Neural progenitor cell (in vitro differentiated cells): Measurements from ENCODE around the gene FAM193A. TPM values are rescaled to one million over a fixed set of nuclear protein-coding genes. Genes with fewer than 3 reads are reported as not detected.
"Not testable (repeated sequence)": the region's sequence is repeated elsewhere in the genome, so short reads cannot be mapped to it uniquely, and the experiment has no call there.

ENCODE experiments used
- DNase-seq: peaks from one replicate; pipeline ENCODE4 v3.0.0-alpha.2; 2016; ENCODE audit warnings: low spot score
- H2AFZ ChIP-seq: fragments of 200-600 bp; sonication (generic); replicated peaks from 2 replicates; pipeline ENCODE4 v1.6.1; 2016; ENCODE audit warnings: antibody characterized with exemption
- H3F3A ChIP-seq: fragments of 200-600 bp; sonication (generic); 2 replicates; pipeline ENCODE4 v1.6.1; 2016; ENCODE audit warnings: antibody characterized with exemption, low read depth
- H3K27ac ChIP-seq: fragments of 200-600 bp; sonication (generic); 2 replicates; pipeline ENCODE4 v1.5.1; 2016; ENCODE audit warnings: mild to moderate bottlenecking
- H3K27me3 ChIP-seq: fragments of 200-600 bp; sonication (generic); 2 replicates; pipeline ENCODE4 v1.6.1; 2016; ENCODE audit warnings: mild to moderate bottlenecking, moderate library complexity
- H3K36me3 ChIP-seq: fragments of 200-600 bp; sonication (generic); 2 replicates; pipeline ENCODE4 v1.5.1; 2016
- H3K4me1 ChIP-seq: fragments of 200-600 bp; sonication (generic); 2 replicates; pipeline ENCODE4 v1.6.1; 2016; ENCODE audit warnings: mixed run types
- H3K4me2 ChIP-seq: fragments of 200-600 bp; sonication (generic); 2 replicates; pipeline ENCODE4 v1.6.1; 2016
- H3K4me3 ChIP-seq: fragments of 200-600 bp; sonication (generic); 2 replicates; pipeline ENCODE4 v1.5.1; 2016
- H3K79me2 ChIP-seq: fragments of 200-600 bp; sonication (generic); 2 replicates; pipeline ENCODE4 v1.6.1; 2016; ENCODE audit warnings: low read depth
- H3K9ac ChIP-seq: fragments of 200-600 bp; sonication (generic); 2 replicates; pipeline ENCODE4 v1.6.1; 2016
- H3K9me3 ChIP-seq: fragments of 200-600 bp; sonication (generic); 2 replicates; pipeline ENCODE4 v1.5.1; 2016; ENCODE audit warnings: low read depth
- H4K20me1 ChIP-seq: fragments of 200-600 bp; sonication (generic); 2 replicates; pipeline ENCODE4 v1.6.1; 2016; ENCODE audit warnings: low read depth
- H3K27ac Mint-ChIP-seq: 3 replicates; pipeline ENCODE4 v1.8.0; 2021; ENCODE audit warnings: mixed read lengths
- H3K27me3 Mint-ChIP-seq: 2 replicates; pipeline ENCODE4 v1.8.0; 2022; ENCODE audit warnings: low read depth, mild to moderate bottlenecking, inconsistent platforms, moderate library complexity, mixed read lengths; ENCODE audit not compliant: insufficient read depth
- H3K36me3 Mint-ChIP-seq: 3 replicates; pipeline ENCODE4 v1.8.0; 2021; ENCODE audit warnings: mixed read lengths
- H3K4me1 Mint-ChIP-seq: 3 replicates; pipeline ENCODE4 v1.8.0; 2021; ENCODE audit warnings: mixed read lengths
- H3K4me3 Mint-ChIP-seq: 3 replicates; pipeline ENCODE4 v1.8.0; 2021; ENCODE audit warnings: mild to moderate bottlenecking, moderate library complexity, mixed read lengths
- H3K9me3 Mint-ChIP-seq: 3 replicates; pipeline ENCODE4 v1.8.0; 2020; ENCODE audit warnings: mixed read lengths
- EZH2 ChIP-seq: fragments of 200-600 bp; sonication (generic); IDR thresholded peaks from 2 replicates; pipeline ENCODE4 v1.6.1; 2017; ENCODE audit warnings: antibody characterized with exemption, mild to moderate bottlenecking, moderate library complexity
- EZH2phosphoT487 ChIP-seq: fragments of 200-600 bp; sonication (generic); IDR thresholded peaks from 2 replicates; pipeline ENCODE4 v1.6.1; 2017; ENCODE audit warnings: antibody characterized with exemption
- total RNA-seq: library from RNA; depleted of rRNA; stranded (reverse); fragments of >200 nt; gene quantifications from 2 replicates; pipeline ENCODE4 v1.2.3, GENCODE V29; 2015; ENCODE audit warnings: low replicate concordance
- TF ChIP-seq, protein P1 (sequence below): fragments of 200-600 bp; sonication (generic); IDR thresholded peaks from 2 replicates; pipeline ENCODE4 v1.5.1; 2017; ENCODE audit warnings: antibody characterized with exemption, mild to moderate bottlenecking

Gene FAM193A
- total RNA-seq, 1 donor from 2014 or later, result 29.1 TPM

DNA sequence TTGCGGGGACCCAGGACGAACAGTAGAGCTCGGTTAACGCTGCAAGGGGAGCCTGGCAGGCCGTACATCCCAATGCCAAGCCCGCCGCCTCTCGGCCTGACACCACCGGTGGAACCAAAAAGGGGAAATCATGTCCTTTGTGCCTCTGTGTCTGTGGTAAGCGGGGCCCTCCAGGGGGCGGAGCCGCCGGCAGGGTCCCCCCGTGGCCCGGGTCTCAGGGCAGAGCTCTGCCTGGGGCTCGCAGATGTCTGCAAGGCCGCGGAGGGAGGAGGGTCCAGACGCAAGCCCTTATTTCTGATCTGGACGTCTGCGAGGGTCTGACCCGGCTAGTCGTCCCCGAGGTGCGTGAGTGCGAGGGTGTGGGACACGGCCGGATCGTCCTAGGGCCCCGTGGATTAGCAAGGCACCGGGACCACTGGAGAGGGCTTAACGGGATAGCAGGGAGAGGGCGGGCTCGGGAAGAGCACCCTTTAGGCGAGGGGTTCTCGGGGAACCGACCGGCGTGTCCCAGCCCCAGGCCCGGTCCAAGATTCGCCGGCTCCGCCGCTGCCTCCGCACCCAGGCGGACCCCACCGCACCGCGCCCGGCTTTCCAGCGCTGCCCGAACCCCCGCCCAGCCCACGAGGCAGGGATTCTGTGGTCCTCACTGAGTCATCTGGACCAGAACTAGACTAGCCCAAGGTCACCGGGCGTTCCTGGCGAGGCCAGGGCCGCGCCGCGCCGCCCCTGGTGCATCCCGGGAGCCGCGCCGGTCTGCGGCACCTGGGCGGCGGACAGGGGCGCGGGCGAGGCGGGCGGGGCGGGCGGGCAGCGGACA, 863 bp upstream of the FAM193A start:
- H3K9me3 ChIP-seq, result no peaks in the 10 kb centered on the region
- peaks cover 11% of the 10 kb centered on the region for H3K4me1 ChIP-seq
- H3K4me3 ChIP-seq, result peak overlapping the region; percentile 99
- peak; percentile 73 for DNase-seq
- H3K4me2 ChIP-seq, result peak overlapping the region; percentile 89
- no peaks in the 10 kb centered on the region for H3K36me3 ChIP-seq
- Mint-ChIP-seq H3K4me1 (peaks cover 20% of the 10 kb centered on the region), H3K4me3 (peak overlapping the region; percentile 97), H3K27me3 (peaks cover 7% of the 10 kb centered on the region), H3K9me3 (no peaks in the 10 kb centered on the region), H3K36me3 (peaks cover 4% of the 10 kb centered on the region), H3K27ac (peak overlapping the region; percentile 99)
- peak overlapping the region; percentile 68 for H2AFZ ChIP-seq
- peaks cover 37% of the 10 kb centered on the region for H3K79me2 ChIP-seq
- peaks cover 36% of the 10 kb centered on the region for H4K20me1 ChIP-seq
- H3K27ac ChIP-seq, result peak overlapping the region; percentile 68
- no peaks in the 10 kb centered on the region for H3K27me3 ChIP-seq
- peaks cover 28% of the 10 kb centered on the region for H3F3A ChIP-seq
- TF ChIP-seq EZH2 (no peak), EZH2phosphoT487 (no peak)
- TF ChIP-seq, protein P1, sequence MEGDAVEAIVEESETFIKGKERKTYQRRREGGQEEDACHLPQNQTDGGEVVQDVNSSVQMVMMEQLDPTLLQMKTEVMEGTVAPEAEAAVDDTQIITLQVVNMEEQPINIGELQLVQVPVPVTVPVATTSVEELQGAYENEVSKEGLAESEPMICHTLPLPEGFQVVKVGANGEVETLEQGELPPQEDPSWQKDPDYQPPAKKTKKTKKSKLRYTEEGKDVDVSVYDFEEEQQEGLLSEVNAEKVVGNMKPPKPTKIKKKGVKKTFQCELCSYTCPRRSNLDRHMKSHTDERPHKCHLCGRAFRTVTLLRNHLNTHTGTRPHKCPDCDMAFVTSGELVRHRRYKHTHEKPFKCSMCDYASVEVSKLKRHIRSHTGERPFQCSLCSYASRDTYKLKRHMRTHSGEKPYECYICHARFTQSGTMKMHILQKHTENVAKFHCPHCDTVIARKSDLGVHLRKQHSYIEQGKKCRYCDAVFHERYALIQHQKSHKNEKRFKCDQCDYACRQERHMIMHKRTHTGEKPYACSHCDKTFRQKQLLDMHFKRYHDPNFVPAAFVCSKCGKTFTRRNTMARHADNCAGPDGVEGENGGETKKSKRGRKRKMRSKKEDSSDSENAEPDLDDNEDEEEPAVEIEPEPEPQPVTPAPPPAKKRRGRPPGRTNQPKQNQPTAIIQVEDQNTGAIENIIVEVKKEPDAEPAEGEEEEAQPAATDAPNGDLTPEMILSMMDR, result peak; percentile 32
- H3K9ac ChIP-seq, result peak overlapping the region; percentile 22

DNA sequence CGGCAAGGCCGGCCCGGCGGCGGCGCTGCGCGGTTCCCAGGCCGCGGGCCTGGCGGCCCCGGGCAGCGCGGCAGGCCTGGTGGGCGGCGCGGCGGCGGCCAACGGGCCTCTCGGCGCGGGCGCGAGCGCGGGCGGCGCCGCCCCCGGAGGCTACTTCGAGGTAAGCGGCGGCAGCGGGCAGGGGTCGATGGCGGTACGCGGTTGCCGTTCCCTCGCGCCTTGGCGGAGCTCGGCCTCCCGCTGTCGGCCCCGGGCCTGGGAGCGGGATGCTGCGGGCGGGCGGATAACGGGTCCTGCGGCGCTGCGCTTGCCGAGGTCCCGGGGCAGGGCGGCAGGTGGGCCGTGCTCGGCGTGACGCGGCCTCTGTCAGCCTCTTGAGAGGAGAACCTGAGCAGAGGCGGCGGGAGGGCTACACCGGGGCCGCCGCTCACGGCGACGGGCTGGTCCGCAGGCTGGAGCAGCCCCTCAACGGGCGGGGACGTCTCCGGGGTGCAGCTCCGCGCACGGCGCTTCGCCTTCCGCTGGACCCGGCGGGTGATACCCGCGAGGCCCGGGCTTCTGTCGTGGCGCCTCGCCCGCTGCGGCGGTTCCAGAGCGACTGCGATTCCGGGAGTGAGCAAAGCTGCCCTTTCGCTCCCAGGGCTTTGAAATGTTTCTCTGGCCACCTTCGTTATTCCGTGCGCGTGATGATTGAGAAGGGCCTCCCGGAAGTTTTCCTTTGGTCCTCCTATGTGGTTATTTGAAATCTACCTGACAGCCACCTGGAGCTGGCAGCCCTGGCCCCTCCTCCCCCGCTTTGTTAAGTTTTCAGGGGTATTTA, 774 bp downstream of the FAM193A start:
- peak overlapping the region; percentile 89 for H3K27ac ChIP-seq
- H3K4me1 Mint-ChIP-seq, result peaks cover 20% of the 10 kb centered on the region

DNA sequence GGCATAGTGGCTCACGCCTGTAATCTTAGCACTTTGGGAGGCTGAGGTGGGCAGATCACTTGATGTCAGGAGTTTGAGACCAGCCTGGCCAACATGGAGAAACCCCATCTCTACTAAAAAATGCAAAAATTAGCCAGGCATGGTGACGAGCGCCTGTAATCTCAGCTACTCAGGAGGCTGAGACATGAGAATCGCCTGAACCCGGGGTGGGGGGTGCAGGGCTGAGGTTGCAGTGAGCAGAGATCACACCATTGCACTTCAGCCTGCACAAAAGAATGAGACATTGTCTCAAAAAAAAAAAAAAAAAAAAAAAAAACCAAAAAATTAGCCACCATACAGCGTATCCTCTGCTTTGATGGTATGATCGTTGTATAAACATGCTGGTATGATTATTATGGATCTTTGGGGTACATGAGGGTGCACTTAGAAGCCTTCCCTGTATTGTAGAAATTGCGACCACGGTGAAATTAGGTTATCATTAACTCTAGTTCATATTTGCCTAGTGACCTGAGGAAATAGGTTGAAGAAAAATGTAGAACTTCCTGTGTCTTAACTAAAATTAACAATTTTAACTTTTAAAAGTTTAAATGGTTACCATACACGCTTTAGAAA, 7.2 kb downstream of the FAM193A start:
- H3K4me2 ChIP-seq, H3K27ac Mint-ChIP-seq, DNase-seq, H3K9ac ChIP-seq, H3K4me1 ChIP-seq, H3K27me3 ChIP-seq, H3K36me3 ChIP-seq, H3K27me3 Mint-ChIP-seq, H3K4me3 Mint-ChIP-seq, H3K27ac ChIP-seq, H3K4me1 Mint-ChIP-seq, H2AFZ ChIP-seq, H3K9me3 ChIP-seq, H3K4me3 ChIP-seq, H3F3A ChIP-seq: not testable (repeated sequence)
- peaks cover 22% of the 10 kb centered on the region for H3K36me3 Mint-ChIP-seq
- peaks cover 22% of the 10 kb centered on the region for H3K9me3 Mint-ChIP-seq
- H4K20me1 ChIP-seq, result peaks cover 75% of the 10 kb centered on the region
- peaks cover 100% of the 10 kb centered on the region for H3K79me2 ChIP-seq

More for the DNA sequence above, 774 bp downstream of the FAM193A start:
- H3K9ac ChIP-seq, result peak overlapping the region; percentile 95
- peaks cover 28% of the 10 kb centered on the region for H3F3A ChIP-seq
- H2AFZ ChIP-seq, result no peak overlapping the region
- no peaks in the 10 kb centered on the region for H3K9me3 ChIP-seq
- Mint-ChIP-seq H3K4me3 (peak overlapping the region; percentile 96), H3K27me3 (peaks cover 7% of the 10 kb centered on the region), H3K36me3 (peaks cover 4% of the 10 kb centered on the region), H3K9me3 (no peaks in the 10 kb centered on the region), H3K27ac (peak overlapping the region; percentile 92)
- no peak for DNase-seq
- peak overlapping the region; percentile 80 for H3K4me2 ChIP-seq
- H3K27me3 ChIP-seq, result no peaks in the 10 kb centered on the region
- no peak for TF ChIP-seq EZH2
- TF ChIP-seq, protein P1, result no peak
- no peak for TF ChIP-seq EZH2phosphoT487
- H3K79me2 ChIP-seq, result peaks cover 53% of the 10 kb centered on the region
- peaks cover 50% of the 10 kb centered on the region for H4K20me1 ChIP-seq
- no peaks in the 10 kb centered on the region for H3K36me3 ChIP-seq
- H3K4me3 ChIP-seq, result peak overlapping the region; percentile 99
- H3K4me1 ChIP-seq, result peaks cover 11% of the 10 kb centered on the region
